Activated CD4-positive, alpha-beta T cell treated with anti-CD3 and anti-CD28 coated beads for 36 hours (primary cell): ENCODE results near the gene TFCP2. TPM values are rescaled to one million over a fixed set of nuclear protein-coding genes. Genes with fewer than 3 reads are reported as not detected.

Source experiments
- ATAC-seq: fragments of 200-7000 bp; cut with Tn5 transposase; one replicate; pipeline ENCODE4 v1.10.0; 2021; ENCODE audit warnings: mild to moderate bottlenecking, moderate library complexity
- CTCF ChIA-PET: fragments of 350-600 bp; sonication (Branson Sonifier 250); formaldehyde crosslinking; loops from one replicate; lab custom pipeline; 2021; ENCODE audit warnings: antibody characterized with exemption; lab: Charles Lee
- POLR2A ChIA-PET: fragments of 350-600 bp; sonication (Branson Sonifier 250); formaldehyde crosslinking; loops from one replicate; lab custom pipeline; 2021; ENCODE audit warnings: antibody characterized with exemption, inconsistent platforms; lab: Charles Lee
- DNase-seq: peaks from one replicate; pipeline ENCODE4 v3.0.0-alpha.2; 2020
- H3K27ac Mint-ChIP-seq: one replicate; pipeline ENCODE4 v1.8.0; 2021; ENCODE audit warnings: mixed read lengths
- H3K27me3 Mint-ChIP-seq: one replicate; pipeline ENCODE4 v1.8.0; 2021; ENCODE audit warnings: mixed read lengths
- H3K36me3 Mint-ChIP-seq: one replicate; pipeline ENCODE4 v1.8.0; 2021; ENCODE audit warnings: low read depth, mixed read lengths
- H3K4me1 Mint-ChIP-seq: one replicate; pipeline ENCODE4 v1.8.0; 2021; ENCODE audit warnings: mixed read lengths
- H3K4me3 Mint-ChIP-seq: one replicate; pipeline ENCODE4 v1.8.0; 2021; ENCODE audit warnings: mild to moderate bottlenecking, moderate library complexity, mixed read lengths
- H3K9me3 Mint-ChIP-seq: one replicate; pipeline ENCODE4 v1.8.0; 2021; ENCODE audit warnings: low read depth, mixed read lengths
- intact Hi-C, 2 experiments: fragments of 100-400 bp; cut with DNase I in 1 of 2; cut with micrococcal nuclease in 1 of 2; formaldehyde crosslinking; loops; one replicate each; pipeline versions ENCODE4 v1.14.2 to v1.15.1; 2022 to 2024; cut with DNase I, micrococcal nuclease
- total RNA-seq, 2 experiments: library from RNA; stranded (reverse); gene quantifications; one replicate each; pipeline ENCODE4 v1.2.3, GENCODE V29; 2021

Gene TFCP2
- total RNA-seq, 2 experiments from 2014 or later: 39.5 to 47.3 TPM

DNA sequence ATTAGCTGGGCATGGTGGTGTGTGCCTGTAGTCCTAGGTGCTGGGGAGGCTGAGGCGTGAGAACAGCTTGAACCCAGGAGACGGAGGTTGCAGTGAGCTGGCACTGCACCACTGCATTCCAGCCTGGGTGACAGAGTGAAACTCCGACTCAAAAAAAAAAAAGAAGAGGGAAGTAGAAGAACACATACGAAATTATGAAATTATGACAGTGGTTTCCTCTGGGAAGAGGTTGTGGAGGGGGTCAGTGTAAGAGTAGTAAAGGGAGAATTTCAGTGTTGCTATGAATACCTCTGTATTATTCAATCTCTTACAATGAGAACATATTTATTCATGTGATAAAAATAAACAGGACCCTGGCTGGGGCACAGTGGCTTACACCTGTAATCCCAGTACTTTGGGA is 64.8 kb downstream of the TFCP2 start:
- H3K4me1 Mint-ChIP-seq: peaks cover 5% of the 10 kb centered on the region
- no peaks in the 10 kb centered on the region for H3K9me3 Mint-ChIP-seq
- H3K27ac Mint-ChIP-seq: no peak overlapping the region
- no peak for DNase-seq
- H3K4me3 Mint-ChIP-seq: no peak overlapping the region
- POLR2A ChIA-PET: interaction anchor here (0.7 kb wide), 1 partner anchor 211 kb away, joined by 3 read pairs; no protein-coding TSS in a partner anchor
- CTCF ChIA-PET: interaction anchor here (1.8 kb wide), 1 partner anchor 234 kb away, joined by 5 read pairs; no protein-coding TSS in a partner anchor
- no peak for ATAC-seq
- peaks cover 39% of the 10 kb centered on the region for H3K36me3 Mint-ChIP-seq
- H3K27me3 Mint-ChIP-seq: no peaks in the 10 kb centered on the region
- intact Hi-C loops: no loop called here

DNA sequence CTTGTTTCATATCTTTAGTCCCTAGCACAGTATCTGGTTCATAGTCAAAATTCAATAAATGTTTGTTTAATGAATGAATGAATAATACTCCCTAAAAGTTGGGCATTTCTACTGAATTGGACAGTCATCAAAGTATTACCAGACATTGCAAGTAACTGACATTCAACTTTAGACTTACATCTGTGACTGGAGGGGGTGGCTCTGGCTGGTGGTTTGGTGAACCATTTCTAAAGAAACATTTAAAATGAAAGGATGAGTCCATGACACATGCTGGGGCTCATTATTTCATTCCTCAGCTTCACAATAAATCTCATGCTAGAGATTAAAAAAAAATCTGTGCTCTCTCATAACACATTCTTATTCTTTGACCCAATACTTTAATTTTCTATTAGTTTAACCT is 69.0 kb downstream of the TFCP2 start:
- ChIA-PET CTCF (interaction anchor here (0.7 kb wide), 1 partner anchor 114 kb away, joined by 3 read pairs; no protein-coding TSS in a partner anchor), POLR2A (no interaction called here)
- no peak overlapping the region for H3K4me3 Mint-ChIP-seq
- ATAC-seq (peak; percentile 80), DNase-seq (peak; percentile 40)
- peak overlapping the region; percentile 4 for H3K27ac Mint-ChIP-seq
- H3K9me3 Mint-ChIP-seq: no peaks in the 10 kb centered on the region
- no peaks in the 10 kb centered on the region for H3K27me3 Mint-ChIP-seq
- peaks cover 46% of the 10 kb centered on the region for H3K36me3 Mint-ChIP-seq
- peaks cover 5% of the 10 kb centered on the region for H3K4me1 Mint-ChIP-seq
- intact Hi-C loops: no loop called here

DNA sequence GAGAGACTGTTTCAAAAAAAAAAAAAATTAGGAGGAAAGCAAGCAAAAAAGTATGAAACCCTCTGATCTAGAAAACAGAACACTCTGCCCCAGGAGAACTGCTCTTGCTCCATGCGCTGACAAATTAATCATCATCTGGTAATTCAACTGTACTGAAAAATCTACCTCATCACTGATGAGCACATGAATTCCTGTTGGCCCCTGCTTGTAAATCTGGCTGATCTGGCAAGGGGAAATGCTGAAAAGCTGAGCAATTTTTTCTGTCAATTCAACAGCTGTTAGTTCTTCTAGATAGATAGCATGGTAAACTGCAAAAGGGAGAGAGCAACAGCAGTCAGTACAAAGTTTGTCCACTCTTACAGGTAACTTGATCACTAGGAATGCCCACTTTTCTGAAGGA is 74.3 kb downstream of the TFCP2 start:
- H3K36me3 Mint-ChIP-seq: peaks cover 48% of the 10 kb centered on the region
- no peak for DNase-seq
- H3K4me3 Mint-ChIP-seq: no peak overlapping the region
- H3K27ac Mint-ChIP-seq: peak overlapping the region; percentile 42
- intact Hi-C loops: no loop called here
- H3K4me1 Mint-ChIP-seq: no peaks in the 10 kb centered on the region
- ATAC-seq: no peak
- no peaks in the 10 kb centered on the region for H3K27me3 Mint-ChIP-seq
- ChIA-PET CTCF (no interaction called here), POLR2A (no interaction called here)
- H3K9me3 Mint-ChIP-seq: no peaks in the 10 kb centered on the region

DNA sequence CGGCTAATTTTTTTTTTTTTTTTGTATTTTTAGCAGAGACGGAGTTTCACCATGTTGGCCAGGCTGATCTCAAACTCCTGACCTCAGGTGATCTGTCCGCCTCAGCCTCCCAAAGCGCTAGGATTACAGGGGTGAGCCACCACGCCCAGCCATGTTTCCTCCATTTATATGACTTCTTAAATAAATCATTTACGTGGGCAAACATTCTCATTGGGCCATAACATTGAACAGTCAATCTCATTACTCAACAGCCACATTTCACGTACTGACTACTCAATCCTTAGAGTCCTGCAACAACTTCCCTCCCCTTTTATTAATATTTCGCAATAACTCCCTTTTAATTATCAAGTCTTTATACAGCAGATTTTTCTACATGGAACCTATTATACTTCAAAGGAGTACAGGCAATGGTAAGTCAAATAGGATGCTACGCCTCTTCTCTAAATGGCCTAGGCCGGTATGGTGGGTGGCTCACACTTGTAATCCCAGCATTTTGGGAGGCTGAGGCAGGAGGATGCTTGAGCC is 82.2 kb downstream of the TFCP2 start:
- intact Hi-C loops: no loop called here
- H3K36me3 Mint-ChIP-seq: peaks cover 18% of the 10 kb centered on the region
- ChIA-PET CTCF (no interaction called here), POLR2A (no interaction called here)
- no peak for DNase-seq
- ATAC-seq: no peak
- H3K9me3 Mint-ChIP-seq: no peaks in the 10 kb centered on the region
- peaks cover 19% of the 10 kb centered on the region for H3K4me1 Mint-ChIP-seq
- no peaks in the 10 kb centered on the region for H3K27me3 Mint-ChIP-seq
- no peak overlapping the region for H3K27ac Mint-ChIP-seq
- H3K4me3 Mint-ChIP-seq: no peak overlapping the region

DNA sequence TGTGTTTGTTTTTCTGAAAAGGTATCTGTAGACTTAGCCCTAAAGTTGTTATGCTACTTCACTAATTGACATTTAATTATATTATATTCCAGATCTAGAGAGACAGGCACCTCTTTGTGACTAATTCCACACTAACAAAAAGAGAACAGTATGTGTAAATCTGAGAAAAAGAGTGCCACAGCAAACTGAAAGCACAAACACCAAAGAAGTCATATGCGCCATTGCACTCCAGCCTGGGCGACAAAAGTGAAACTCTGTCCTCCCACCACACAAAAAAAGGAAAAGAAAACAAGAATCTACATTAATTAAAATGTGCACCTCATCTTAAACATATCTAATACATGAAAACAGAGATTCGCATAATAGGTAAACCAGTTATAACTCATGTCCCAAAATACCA is 85.1 kb downstream of the TFCP2 start:
- H3K9me3 Mint-ChIP-seq: no peaks in the 10 kb centered on the region
- H3K27ac Mint-ChIP-seq: peak overlapping the region; percentile 64
- intact Hi-C loops: no loop called here
- ChIA-PET POLR2A (no interaction called here), CTCF (no interaction called here)
- peaks cover 6% of the 10 kb centered on the region for H3K36me3 Mint-ChIP-seq
- DNase-seq (peak; percentile 67), ATAC-seq (peak; percentile 56)
- H3K4me1 Mint-ChIP-seq: peaks cover 24% of the 10 kb centered on the region
- no peaks in the 10 kb centered on the region for H3K27me3 Mint-ChIP-seq
- peak overlapping the region; percentile 7 for H3K4me3 Mint-ChIP-seq

DNA sequence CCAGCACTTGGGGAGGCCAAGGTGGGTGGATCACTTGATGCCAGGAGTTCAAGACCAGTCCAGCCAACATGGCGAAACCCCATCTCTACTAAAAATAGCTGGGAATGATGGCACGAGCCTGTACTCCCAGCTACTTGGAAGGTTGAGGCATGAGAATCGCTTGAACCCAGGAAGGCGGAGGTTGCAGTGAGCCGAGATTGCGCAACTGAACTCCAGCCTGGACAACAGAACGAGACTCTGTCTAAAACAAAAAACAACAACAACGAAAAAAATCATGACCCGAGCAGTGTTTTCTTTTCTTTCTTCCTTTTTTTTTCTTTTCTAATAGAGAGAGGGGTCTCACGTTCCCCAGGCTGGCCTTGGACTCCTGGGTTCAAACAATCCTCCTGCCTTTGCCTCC is 86.0 kb downstream of the TFCP2 start:
- POLR2A ChIA-PET: no interaction called here
- DNase-seq (no peak), ATAC-seq (no peak)
- CTCF ChIA-PET: no interaction called here
- Mint-ChIP-seq H3K4me1 (peaks cover 33% of the 10 kb centered on the region), H3K27me3 (no peaks in the 10 kb centered on the region), H3K36me3 (peaks cover 6% of the 10 kb centered on the region), H3K9me3 (no peaks in the 10 kb centered on the region), H3K4me3 (no peak overlapping the region), H3K27ac (no peak overlapping the region)
- intact Hi-C loops: no loop called here

DNA sequence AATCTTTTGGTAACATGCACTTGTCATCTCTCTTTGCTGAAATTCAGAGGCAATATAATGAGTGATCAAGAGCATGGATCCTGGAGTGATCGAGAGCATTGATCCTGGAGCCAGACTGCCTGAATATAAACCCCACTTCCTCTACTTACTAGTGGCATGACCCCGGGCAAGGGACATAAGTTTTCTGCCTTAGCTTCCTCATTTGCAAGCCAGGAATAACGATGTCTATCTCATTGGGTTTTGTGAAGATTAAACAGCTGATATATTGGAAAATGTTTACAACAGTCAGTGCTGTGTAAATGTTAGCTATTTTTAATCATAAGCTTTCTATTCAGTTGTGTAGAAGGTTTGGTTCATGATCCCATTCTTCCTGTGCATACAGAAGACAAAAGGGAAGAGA is 87.2 kb downstream of the TFCP2 start:
- ChIA-PET POLR2A (interaction anchor here (0.6 kb wide), 1 partner anchor 49 kb away, joined by 3 read pairs; no protein-coding TSS in a partner anchor), CTCF (no interaction called here)
- ATAC-seq (no peak), DNase-seq (no peak)
- intact Hi-C loops: no loop called here
- Mint-ChIP-seq H3K4me1 (peaks cover 40% of the 10 kb centered on the region), H3K27me3 (no peaks in the 10 kb centered on the region), H3K27ac (no peak overlapping the region), H3K9me3 (no peaks in the 10 kb centered on the region), H3K4me3 (no peak overlapping the region), H3K36me3 (peaks cover 6% of the 10 kb centered on the region)

DNA sequence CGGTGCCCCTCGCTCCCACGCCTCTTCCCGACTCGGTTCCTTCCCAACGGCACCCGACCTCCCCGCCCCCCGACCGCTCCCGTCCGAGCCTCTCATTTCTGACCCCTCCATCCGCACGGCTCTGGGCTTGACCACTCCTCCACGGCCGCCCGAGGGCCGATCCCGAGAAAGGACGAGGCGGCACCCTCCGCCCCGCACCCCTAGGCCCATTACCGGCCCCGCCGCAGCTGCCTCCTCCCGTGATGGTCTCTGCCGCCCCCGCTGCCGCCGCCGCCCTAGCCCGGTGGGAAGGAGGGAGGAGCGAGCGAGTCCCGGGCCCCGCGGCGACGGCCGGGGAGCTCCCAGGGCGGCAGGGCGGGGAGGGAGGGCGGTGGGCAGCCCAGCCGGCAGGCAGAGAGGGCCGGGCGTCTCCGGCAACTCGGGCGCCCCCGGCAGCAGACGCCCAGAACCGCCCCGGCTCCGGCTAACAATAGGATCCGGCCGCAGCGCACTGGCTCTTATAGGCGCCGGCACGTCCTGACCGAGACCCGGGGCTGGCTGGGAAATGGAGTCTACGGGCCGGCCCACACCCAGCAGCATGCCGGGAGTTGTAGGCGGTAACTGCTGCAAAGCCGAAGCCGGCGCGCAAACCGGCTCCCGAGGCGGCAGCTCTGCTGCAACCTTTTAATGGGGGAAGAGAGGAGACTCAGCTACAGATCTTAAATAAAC is 89.7 kb downstream of the TFCP2 start, which contains the start of gene CSRNP2:
TSS of gene CSRNP2 (minus strand) at position 471 of the 708 bp plus-strand sequence. CDS start 7,035 bp downstream, outside the sequence.
- intact Hi-C loops: loop anchor here (1.0 to 2.0 kb wide), 10 partner anchors 35 to 683 kb away; partner anchors contain the start of genes DAZAP2 (in 2 of the 2), LETMD1 (in 2 of the 2), SLC11A2 (in 2 of the 2) and TFCP2 (in 2 of the 2)
- peak; percentile 97 for DNase-seq
- H3K4me1 Mint-ChIP-seq: peaks cover 46% of the 10 kb centered on the region
- H3K4me3 Mint-ChIP-seq: peak within 1 kb of the TSS; percentile 95
- H3K27me3 Mint-ChIP-seq: no peaks in the 10 kb centered on the region
- peak within 1 kb of the TSS; percentile 86 for H3K27ac Mint-ChIP-seq
- no peaks in the 10 kb centered on the region for H3K9me3 Mint-ChIP-seq
- CTCF ChIA-PET: interaction anchor here (0.6 to 1.4 kb wide), 7 partner anchors 11 to 1760 kb away, joined by 3 to 7 read pairs (median 3); partner anchors contain the start of genes POU6F1 and TROAP
- ATAC-seq: peak; percentile 99
- peaks cover 15% of the 10 kb centered on the region for H3K36me3 Mint-ChIP-seq
- POLR2A ChIA-PET: interaction anchor here (0.6 to 2.4 kb wide), 10 partner anchors 9 to 937 kb away, joined by 3 to 7 read pairs (median 4); partner anchors contain the start of genes DAZAP2 and SLC11A2

DNA sequence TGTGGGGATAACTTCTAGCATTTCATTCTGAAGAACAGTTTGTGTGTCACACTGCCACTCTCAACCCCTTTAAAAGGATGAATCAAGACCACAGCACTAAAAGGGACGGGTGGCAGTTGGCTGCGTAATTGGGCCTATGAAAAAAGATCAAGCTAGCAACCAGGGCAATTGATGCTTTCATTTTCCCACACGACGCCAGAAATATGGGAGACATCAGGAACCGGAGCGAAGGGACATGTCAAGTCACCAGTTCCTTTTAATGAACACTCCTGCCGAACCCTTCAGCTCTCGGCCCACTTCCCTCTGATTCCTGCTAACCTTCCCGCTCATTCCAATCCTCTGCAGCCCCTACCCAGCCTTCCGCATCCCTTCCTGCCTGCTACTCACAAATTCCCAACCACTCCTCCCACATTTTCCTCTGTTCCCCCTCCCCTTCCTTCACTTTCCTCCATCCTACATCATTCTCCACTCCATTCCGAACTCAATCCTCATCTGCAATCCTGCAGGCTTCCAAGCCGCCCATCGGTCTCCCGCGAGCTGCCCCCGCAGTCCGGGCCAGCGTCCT is 90.3 kb downstream of the TFCP2 start:
- Mint-ChIP-seq H3K27me3 (no peaks in the 10 kb centered on the region), H3K9me3 (no peaks in the 10 kb centered on the region), H3K36me3 (peaks cover 15% of the 10 kb centered on the region), H3K4me3 (peak overlapping the region; percentile 95), H3K27ac (peak overlapping the region; percentile 86), H3K4me1 (peaks cover 47% of the 10 kb centered on the region)
- DNase-seq (peak; percentile 51), ATAC-seq (peak; percentile 24)
- intact Hi-C loops: loop anchor here (1.0 to 2.0 kb wide), 10 partner anchors 34 to 682 kb away; partner anchors contain the start of genes DAZAP2 (in 2 of the 2), LETMD1 (in 2 of the 2), SLC11A2 (in 2 of the 2) and TFCP2 (in 2 of the 2)
- ChIA-PET CTCF (interaction anchor here (0.7 to 1.4 kb wide), 4 partner anchors 11 to 269 kb away, joined by 3 to 4 read pairs (median 3); no protein-coding TSS in a partner anchor), POLR2A (interaction anchor here (0.6 to 2.4 kb wide), 5 partner anchors 9 to 606 kb away, joined by 3 to 7 read pairs (median 4); partner anchors contain the start of genes DAZAP2 and SLC11A2)

DNA sequence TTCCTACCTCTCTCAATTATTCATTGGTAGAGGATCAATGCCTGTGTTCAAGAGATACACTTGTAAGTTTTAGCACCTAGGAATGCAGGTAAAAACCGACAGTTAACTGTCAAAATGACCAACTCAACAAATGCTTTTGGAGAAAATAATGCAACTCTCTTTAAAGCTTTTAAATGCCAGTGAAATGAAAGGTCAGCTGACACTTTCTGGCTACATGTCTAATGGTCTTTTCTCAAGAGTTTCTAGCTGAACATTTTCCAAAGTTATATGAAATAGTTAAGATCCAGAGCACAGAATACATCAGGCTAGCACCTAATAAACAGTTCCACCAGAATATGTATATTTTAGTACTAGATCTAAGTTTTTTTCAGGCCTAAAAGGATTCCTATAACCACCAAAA is 91.5 kb downstream of the TFCP2 start:
- Mint-ChIP-seq H3K27me3 (no peaks in the 10 kb centered on the region), H3K27ac (no peak overlapping the region), H3K4me3 (peak overlapping the region; percentile 95), H3K9me3 (no peaks in the 10 kb centered on the region), H3K4me1 (peaks cover 45% of the 10 kb centered on the region), H3K36me3 (peaks cover 11% of the 10 kb centered on the region)
- DNase-seq (no peak), ATAC-seq (no peak)
- intact Hi-C loops: no loop called here
- ChIA-PET CTCF (interaction anchor here (0.7 to 1.0 kb wide), 3 partner anchors 35 to 327 kb away, joined by 3 read pairs; partner anchors contain the start of gene GALNT6), POLR2A (interaction anchor here (0.6 to 0.7 kb wide), 2 partner anchors 238 to 1838 kb away, joined by 3 to 4 read pairs; no protein-coding TSS in a partner anchor)

DNA sequence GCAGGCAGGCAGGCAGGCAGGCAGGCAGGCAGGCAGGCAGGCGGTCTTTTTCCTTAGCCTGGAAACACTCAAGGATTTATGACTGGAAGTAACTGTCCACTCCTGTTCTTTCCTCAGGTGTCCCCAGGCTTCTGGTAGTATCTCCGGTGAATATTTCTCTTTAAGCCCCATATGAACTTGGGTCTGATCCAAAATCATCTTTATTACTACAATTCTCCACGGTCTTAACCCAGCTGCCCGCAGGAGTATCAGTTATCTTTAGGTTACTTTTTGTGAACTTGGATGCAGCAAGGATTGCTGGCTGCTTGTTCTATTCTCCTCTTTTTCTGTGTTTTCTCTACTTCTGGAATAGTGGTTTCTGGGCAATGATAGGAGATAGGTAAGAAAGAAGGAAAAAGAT is 92.8 kb downstream of the TFCP2 start:
- Mint-ChIP-seq H3K4me3 (no peak overlapping the region), H3K4me1 (peaks cover 52% of the 10 kb centered on the region), H3K27me3 (no peaks in the 10 kb centered on the region), H3K36me3 (peaks cover 14% of the 10 kb centered on the region), H3K9me3 (no peaks in the 10 kb centered on the region), H3K27ac (no peak overlapping the region)
- intact Hi-C loops: no loop called here
- CTCF ChIA-PET: interaction anchor here (0.5 to 1.2 kb wide), 3 partner anchors 32 to 247 kb away, joined by 3 read pairs; partner anchors contain the start of gene LETMD1
- DNase-seq: no peak
- POLR2A ChIA-PET: interaction anchor here (0.6 kb wide), 1 partner anchor 11 kb away, joined by 4 read pairs; no protein-coding TSS in a partner anchor
- ATAC-seq: no peak
